DND-41 (cell line): ENCODE data around the gene P3R3URF.

Source experiments
- ATAC-seq: fragments of 200-7000 bp; cut with Tn5 transposase; 3 replicates; pipeline ENCODE4 v1.9.1; 2021; ENCODE audit warnings: low read depth; ENCODE audit not compliant: insufficient read depth
- DNase-seq: peaks from one replicate; pipeline ENCODE4 v3.0.0-alpha.2; 2020
- H2AFZ ChIP-seq: 2 replicates; pipeline ENCODE4 v1.6.0; 2012; ENCODE audit warnings: low read depth, low read length
- H3K27ac ChIP-seq: 2 replicates; pipeline ENCODE4 v1.5.1; 2012; ENCODE audit warnings: low read length, inconsistent platforms
- H3K27me3 ChIP-seq: fragments of 200-600 bp; sonication (generic); 2 replicates; pipeline ENCODE4 v1.6.0; 2012; ENCODE audit warnings: low read length, mild to moderate bottlenecking, inconsistent platforms; ENCODE audit not compliant: insufficient read depth, poor library complexity
- H3K36me3 ChIP-seq: 2 replicates; pipeline ENCODE4 v1.5.1; 2012; ENCODE audit warnings: low read length, inconsistent platforms; ENCODE audit not compliant: insufficient read depth
- H3K4me1 ChIP-seq: 2 replicates; pipeline ENCODE4 v1.5.1; 2012; ENCODE audit warnings: mild to moderate bottlenecking, low read length; ENCODE audit not compliant: insufficient read depth
- H3K4me2 ChIP-seq: 2 replicates; pipeline ENCODE4 v1.6.0; 2012; ENCODE audit warnings: mild to moderate bottlenecking, moderate library complexity, low read length, inconsistent platforms; ENCODE audit not compliant: insufficient read depth
- H3K4me3 ChIP-seq, 2 experiments: fragments of 200-600 bp in 1 of 2; shearing (Covaris generic) in 1 of 2; 2 replicates each; pipeline ENCODE4 v1.5.1; 2012 to 2016; ENCODE audit warnings: inconsistent platforms in 2 of 2, low read length in 2 of 2, mild to moderate bottlenecking in 2 of 2, low read depth in 1 of 2, moderate library complexity in 1 of 2
- H3K79me2 ChIP-seq: 2 replicates; pipeline ENCODE4 v1.6.0; 2012; ENCODE audit warnings: low read length, inconsistent platforms; ENCODE audit not compliant: insufficient read depth
- H3K9ac ChIP-seq: 2 replicates; pipeline ENCODE4 v1.6.0; 2012; ENCODE audit warnings: low read depth, mild to moderate bottlenecking, inconsistent platforms, low read length, moderate library complexity
- H3K9me3 ChIP-seq: 2 replicates; pipeline ENCODE4 v1.5.1; 2012; ENCODE audit warnings: low read length, moderate library complexity, mild to moderate bottlenecking, inconsistent platforms; ENCODE audit not compliant: insufficient read depth, severe bottlenecking
- H4K20me1 ChIP-seq: 2 replicates; pipeline ENCODE4 v1.6.0; 2012; ENCODE audit warnings: low read length; ENCODE audit not compliant: insufficient read depth
- CTCF ChIP-seq: IDR thresholded peaks from 2 replicates; pipeline ENCODE4 v1.5.1; 2012; ENCODE audit warnings: borderline replicate concordance, low read length, moderate library complexity, mild to moderate bottlenecking; ENCODE audit not compliant: poor library complexity, severe bottlenecking; ENCODE audit errors: extremely low read depth
- EZH2 ChIP-seq: IDR thresholded peaks from 3 replicates; pipeline ENCODE4 v1.6.1; 2012; ENCODE audit warnings: borderline replicate concordance, low read depth, mild to moderate bottlenecking, moderate library complexity, low read length, inconsistent platforms; ENCODE audit not compliant: severe bottlenecking

The P3R3URF gene

DNA sequence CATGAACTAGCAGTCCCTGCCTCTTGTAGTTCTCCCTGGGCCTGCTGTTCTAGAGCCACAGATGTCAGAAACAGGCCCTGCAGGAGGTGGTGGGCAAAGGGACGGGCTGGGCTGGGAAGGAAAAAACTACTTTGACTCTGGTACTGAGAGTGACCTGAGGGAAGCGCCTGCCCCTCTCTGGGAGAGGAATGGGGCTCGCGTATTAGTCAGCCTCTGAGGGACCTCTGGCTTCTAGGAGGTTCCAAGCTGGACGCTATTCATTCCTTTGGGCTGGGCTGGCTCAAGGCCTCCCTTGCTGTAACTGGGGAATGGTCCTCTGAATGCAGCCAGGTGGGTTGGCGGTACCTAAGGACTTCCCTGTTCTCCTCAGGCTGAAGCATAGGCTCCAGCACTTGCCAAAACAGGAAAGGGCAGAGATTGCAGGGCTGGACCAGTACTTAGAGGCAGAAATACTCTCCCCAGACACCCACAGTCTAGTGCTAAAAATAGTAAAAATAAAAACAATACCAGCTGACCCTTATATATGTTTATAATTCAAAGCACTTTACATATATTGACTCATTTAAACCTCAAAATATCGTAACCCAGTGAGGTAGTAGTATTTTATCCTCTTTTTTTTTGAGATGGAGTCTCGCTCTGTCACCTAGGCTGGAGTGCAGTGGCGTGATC lies 14.9 kb upstream of the P3R3URF start:
- ATAC-seq: no peak
- Histone ChIP-seq H4K20me1 (no peaks in the 10 kb centered on the region), H3K27ac (no peak overlapping the region), H2AFZ (no peak overlapping the region), H3K36me3 (peaks cover 82% of the 10 kb centered on the region), H3K9ac (no peak overlapping the region), H3K4me2 (no peak overlapping the region), H3K9me3 (no peaks in the 10 kb centered on the region), H3K27me3 (no peaks in the 10 kb centered on the region), H3K79me2 (no peaks in the 10 kb centered on the region), H3K4me1 (peaks cover under 1% of the 10 kb centered on the region; the same call in 1 of the 2 replicates), H3K4me3 (no peak overlapping the region)
- no peak for DNase-seq
- TF ChIP-seq EZH2 (no peak), CTCF (no peak)

- Histone ChIP-seq H3K27ac (no peak overlapping the region), H2AFZ (no peak overlapping the region), H3K4me2 (no peak overlapping the region), H3K9ac (no peak overlapping the region), H3K4me1 (no peaks in the 10 kb centered on the region), H3K36me3 (peaks cover 77% of the 10 kb centered on the region), H3K9me3 (no peaks in the 10 kb centered on the region), H3K79me2 (no peaks in the 10 kb centered on the region), H3K27me3 (no peaks in the 10 kb centered on the region), H3K4me3 (no peak overlapping the region), H4K20me1 (no peaks in the 10 kb centered on the region)
- DNase-seq (no peak), ATAC-seq (no peak)
- TF ChIP-seq EZH2: no peak
- TF ChIP-seq CTCF: no peak
Observed at GRCh38 chr1:46190539-46190938, 14.3 kb upstream of the P3R3URF start.

- Histone ChIP-seq H3K4me3 (no peak overlapping the region), H4K20me1 (no peaks in the 10 kb centered on the region), H3K4me2 (no peak overlapping the region), H3K9ac (no peak overlapping the region), H3K79me2 (no peaks in the 10 kb centered on the region), H3K27ac (no peak overlapping the region), H3K27me3 (no peaks in the 10 kb centered on the region), H3K36me3 (peaks cover 58% of the 10 kb centered on the region), H2AFZ (no peak overlapping the region), H3K9me3 (no peaks in the 10 kb centered on the region), H3K4me1 (no peaks in the 10 kb centered on the region)
- TF ChIP-seq CTCF: peak; percentile 12
- no peak for TF ChIP-seq EZH2
- no peak for DNase-seq
- ATAC-seq: no peak
Observed at GRCh38 chr1:46188295-46189030, 12.2 kb upstream of the P3R3URF start.
